GM18858 (cell line): ENCODE data around the gene RUNX3.
"Not testable (repeated sequence)": the region's sequence is repeated elsewhere in the genome, so short reads cannot be mapped to it uniquely, and the experiment has no call there.

Experiments used
- ATAC-seq: cut with Tn5 transposase; IDR thresholded peaks from one replicate; pipeline ENCODE4 v1.9.1; 2021; ENCODE audit not compliant: unreplicated experiment

Gene RUNX3

GRCh38 chr1:24903011-24903461, 27.0 kb downstream of the RUNX3 start:
- no peak for ATAC-seq

- ATAC-seq, result no peak
These were observed 27.6 kb downstream of the RUNX3 start for GRCh38 chr1:24902471-24902891.

GRCh38 chr1:24901791-24902470, 28.1 kb downstream of the RUNX3 start:
- ATAC-seq, result no peak

- no peak for ATAC-seq
These were observed 28.9 kb downstream of the RUNX3 start for GRCh38 chr1:24900985-24901781.

GRCh38 chr1:24900486-24900849, 29.6 kb downstream of the RUNX3 start:
- ATAC-seq, result no peak

GRCh38 chr1:24899581-24900485, 30.2 kb downstream of the RUNX3 start:
- ATAC-seq, result no peak

GRCh38 chr1:24898909-24899439, 31.1 kb downstream of the RUNX3 start:
- no peak for ATAC-seq

GRCh38 chr1:24898152-24898908, 31.7 kb downstream of the RUNX3 start:
- no peak for ATAC-seq

- ATAC-seq, result no peak
These were observed 32.6 kb downstream of the RUNX3 start for GRCh38 chr1:24897263-24898151.

GRCh38 chr1:24896596-24897262, 33.3 kb downstream of the RUNX3 start:
- ATAC-seq, result no peak

- ATAC-seq, result no peak
These were observed 33.9 kb downstream of the RUNX3 start for GRCh38 chr1:24896176-24896575.

- ATAC-seq, result no peak
These were observed 34.6 kb downstream of the RUNX3 start for GRCh38 chr1:24895511-24895910.

- no peak for ATAC-seq
These were observed 36.1 kb downstream of the RUNX3 start for GRCh38 chr1:24894002-24894401.

- no peak for ATAC-seq
These were observed 36.6 kb downstream of the RUNX3 start for GRCh38 chr1:24893431-24893830.

GRCh38 chr1:24892188-24893153, 37.6 kb downstream of the RUNX3 start:
- ATAC-seq, result no peak

- not testable (repeated sequence) for ATAC-seq
These were observed 38.7 kb downstream of the RUNX3 start for GRCh38 chr1:24891367-24891766.

GRCh38 chr1:24890887-24891286, 39.2 kb downstream of the RUNX3 start:
- no peak for ATAC-seq
